Transverse colon (tissue), 4 donors: ENCODE results near the gene RFX1. TPM values are rescaled to one million over a fixed set of nuclear protein-coding genes. Genes with fewer than 3 reads are reported as not detected.

Experiments
- DNase-seq: peaks from one replicate; pipeline ENCODE4 v3.0.0-alpha.2; 2019
- H3K27ac ChIP-seq, 4 donors: fragments of 200-600 bp; sonication (generic); 2 replicates each; pipeline ENCODE4 v1.5.1; 2016 to 2018; ENCODE audit warnings: inconsistent platforms in 4 of 4
- H3K27me3 ChIP-seq: fragments of 200-600 bp; sonication (generic); 2 replicates; pipeline ENCODE4 v1.5.1; 2017; ENCODE audit warnings: inconsistent platforms
- H3K36me3 ChIP-seq, 4 donors: fragments of 200-600 bp; sonication (generic); 2 replicates each; pipeline ENCODE4 v1.5.1; 2017 to 2019; ENCODE audit warnings: inconsistent platforms in 4 of 4
- H3K4me1 ChIP-seq, 4 donors: fragments of 200-600 bp; sonication (generic); 2 replicates each; pipeline ENCODE4 v1.5.1; 2017 to 2020; ENCODE audit warnings: inconsistent platforms in 4 of 4
- H3K4me3 ChIP-seq, 4 donors: fragments of 200-600 bp; sonication (generic); 1 replicate in 1 of 4; 2 replicates in 3 of 4; pipeline versions ENCODE4 v1.5.1 to v1.6.1; 2017 to 2019; ENCODE audit warnings: inconsistent platforms in 4 of 4
- H3K9me3 ChIP-seq, 2 donors: fragments of 200-600 bp; sonication (generic); 2 replicates each; pipeline ENCODE4 v1.5.1; 2017 to 2019; ENCODE audit warnings: inconsistent platforms in 2 of 2
- CTCF ChIP-seq, 5 experiments: fragments of 200-600 bp in 3 of 5; fragments of 450-650 bp in 2 of 5; sonication (generic) in 3 of 5; IDR thresholded peaks; 1 replicate in 2 of 5; 2 replicates in 3 of 5; pipeline ENCODE4 v1.5.1; 2016 to 2017; ENCODE audit warnings: antibody characterized with exemption in 5 of 5, inconsistent platforms in 3 of 5, mild to moderate bottlenecking in 2 of 5, moderate library complexity in 1 of 5
- EP300 ChIP-seq: sonication (generic); formaldehyde crosslinking; IDR thresholded peaks from one replicate; pipeline ENCODE4 v1.6.1; 2017; ENCODE audit warnings: antibody characterized with exemption, low read depth
- POLR2A ChIP-seq: fragments of 450-650 bp; IDR thresholded peaks from one replicate; pipeline ENCODE4 v1.6.1; 2016; ENCODE audit warnings: antibody characterized with exemption, mild to moderate bottlenecking, moderate library complexity
- POLR2AphosphoS5 ChIP-seq, 3 donors: sonication (generic); formaldehyde crosslinking; IDR thresholded peaks; one replicate each; pipeline ENCODE4 v1.6.1; 2016; ENCODE audit warnings: antibody characterized with exemption in 3 of 3
- WGBS, 2 donors: methylation state at CpG; one replicate each; pipeline ENCODE4 v1.1.5; 2018; ENCODE audit warnings: low coverage in 1 of 2; 5-methylcytosine and 5-hydroxymethylcytosine counted together
- in situ Hi-C, 4 donors: fragments of 200-750 bp; cut with MboI; loops; one replicate each; pipeline versions ENCODE4 v1.15.0 to v1.15.1; 2017; ENCODE audit warnings: low sequenced_read_pairs in 3 of 4, low pct_ligation_motif_present in 1 of 4, low pct_unique_long_range_greater_than_20kb in 1 of 4
- intact Hi-C: fragments of 100-400 bp; cut with DNase I; formaldehyde crosslinking; loops from one replicate; pipeline ENCODE4 v1.15.1; 2023; ENCODE audit warnings: low total_unique reads
- total RNA-seq, 4 donors: library from RNA; depleted of rRNA; stranded (reverse); fragments of >200 nt; gene quantifications; one replicate each; pipeline ENCODE4 v1.1.0, GENCODE V29; 2016

Gene RFX1
- total RNA-seq, 4 donors from 2014 or later = 3.7 to 9.0 (median 8.1) TPM

GRCh38 chr19:13984186-13984585 lies 21.9 kb downstream of the RFX1 start:
- Histone ChIP-seq H3K9me3 (no peaks in the 10 kb centered on the region), H3K27ac (no peak overlapping the region), H3K27me3 (no peaks in the 10 kb centered on the region), H3K4me3 (no peak overlapping the region), H3K4me1 (peaks cover 15 to 27% (median 20%) of the 10 kb centered on the region in 4 donors), H3K36me3 (no peaks in the 10 kb centered on the region)
- intact Hi-C loops = no loop called here
- WGBS, 2 donors = 89% methylated on average over 10 of the region's 15 CpGs; no CpG with 5 or more reads in 1 of the 2 donors
- DNase-seq = no peak
- TF ChIP-seq EP300 (no peak), CTCF (IDR thresholded peaks at IDR 0.05) (no peak), POLR2AphosphoS5 (IDR thresholded peaks at IDR 0.05) (no peak)
- in situ Hi-C loops = no loop called here

- TF ChIP-seq CTCF (IDR thresholded peaks at IDR 0.05) = no peak
- H3K4me3 ChIP-seq = no peak overlapping the region
- H3K9me3 ChIP-seq = no peaks in the 10 kb centered on the region
- no peaks in the 10 kb centered on the region for H3K36me3 ChIP-seq
- no peaks in the 10 kb centered on the region for H3K27me3 ChIP-seq
- H3K27ac ChIP-seq = no peak overlapping the region
- intact Hi-C loops = no loop called here
- in situ Hi-C loops = no loop called here
- no peak for DNase-seq
- WGBS, 2 donors = 97% methylated on average over 11 of the region's 21 CpGs; no CpG with 5 or more reads in 1 of the 2 donors
- H3K4me1 ChIP-seq = peaks cover 18 to 34% (median 25%) of the 10 kb centered on the region in 4 donors
Measured at GRCh38 chr19:13983213-13983889, 22.8 kb downstream of the RFX1 start.

GRCh38 chr19:13982773-13983172 lies 23.3 kb downstream of the RFX1 start:
- no peak overlapping the region for H3K27ac ChIP-seq
- WGBS, 2 donors = 94 to 100% methylated on average over 1 to 9 of the region's 9 CpGs

DNA sequence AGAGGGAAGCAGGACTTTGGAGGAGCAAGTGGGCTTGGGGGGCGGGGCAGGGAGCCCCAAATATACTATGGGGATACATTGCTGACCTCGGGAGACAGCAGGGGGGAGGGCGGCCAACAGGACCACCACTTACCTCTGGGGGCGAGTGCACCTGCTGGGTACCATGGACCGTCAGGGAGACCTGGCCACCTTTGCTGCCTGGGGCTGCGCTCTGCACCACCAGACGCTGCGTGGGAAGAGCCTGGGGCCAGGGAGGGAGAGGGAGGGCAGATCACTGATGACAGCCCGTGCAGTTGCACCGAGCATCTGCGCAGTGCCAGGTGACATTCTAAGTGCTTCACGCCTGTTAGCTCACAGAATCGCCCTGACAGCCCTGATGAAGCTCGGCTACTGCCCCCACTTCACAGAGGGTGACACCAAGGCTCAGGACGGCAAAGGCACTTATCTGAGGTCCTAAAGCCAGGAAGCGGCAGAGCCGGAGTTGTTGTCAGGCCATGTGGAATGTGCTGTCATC lies 24.1 kb downstream of the RFX1 start:
- in situ Hi-C loops = no loop called here
- Histone ChIP-seq H3K36me3 (no peaks in the 10 kb centered on the region), H3K9me3 (no peaks in the 10 kb centered on the region)

More at GRCh38 chr19:13982773-13983172, 23.3 kb downstream of the RFX1 start:
- no peak for TF ChIP-seq POLR2A
- no peak for TF ChIP-seq POLR2AphosphoS5 (IDR thresholded peaks at IDR 0.05)
- no peak for TF ChIP-seq EP300
- TF ChIP-seq CTCF (IDR thresholded peaks at IDR 0.05) = no peak
- no peak for DNase-seq
- Histone ChIP-seq H3K36me3 (no peaks in the 10 kb centered on the region), H3K4me3 (no peak overlapping the region), H3K9me3 (no peaks in the 10 kb centered on the region), H3K4me1 (peaks cover 18 to 36% (median 26%) of the 10 kb centered on the region in 4 donors), H3K27me3 (no peaks in the 10 kb centered on the region)
- intact Hi-C loops (no loop called here), in situ Hi-C loops (no loop called here)

More for the DNA sequence above, 24.1 kb downstream of the RFX1 start:
- WGBS, 2 donors = 87 to 92% methylated on average over 3 to 17 of the region's 17 CpGs
- no peak overlapping the region for H3K4me3 ChIP-seq
- peaks cover 15 to 32% (median 23%) of the 10 kb centered on the region in 4 donors for H3K4me1 ChIP-seq
- intact Hi-C loops = no loop called here
- H3K27ac ChIP-seq = no peak overlapping the region
- TF ChIP-seq POLR2A (no peak), CTCF (IDR thresholded peaks at IDR 0.05) (no peak), EP300 (no peak), POLR2AphosphoS5 (IDR thresholded peaks at IDR 0.05) (no peak)
- no peak for DNase-seq
- no peaks in the 10 kb centered on the region for H3K27me3 ChIP-seq
